NB4 (cell line): Measurements from ENCODE around the gene PDE8A.

Source experiments
- MAX ChIP-seq: IDR thresholded peaks from 2 replicates; pipeline ENCODE4 v1.6.1; 2011; ENCODE audit warnings: low read depth, low read length
- MYC ChIP-seq: IDR thresholded peaks from 2 replicates; pipeline ENCODE4 v1.6.1; 2011; ENCODE audit warnings: low read depth, low read length
- TF ChIP-seq, protein P1 (sequence below): IDR thresholded peaks from one replicate; pipeline ENCODE4 v1.5.1; 2012; ENCODE audit warnings: low read depth, low read length

DNA sequence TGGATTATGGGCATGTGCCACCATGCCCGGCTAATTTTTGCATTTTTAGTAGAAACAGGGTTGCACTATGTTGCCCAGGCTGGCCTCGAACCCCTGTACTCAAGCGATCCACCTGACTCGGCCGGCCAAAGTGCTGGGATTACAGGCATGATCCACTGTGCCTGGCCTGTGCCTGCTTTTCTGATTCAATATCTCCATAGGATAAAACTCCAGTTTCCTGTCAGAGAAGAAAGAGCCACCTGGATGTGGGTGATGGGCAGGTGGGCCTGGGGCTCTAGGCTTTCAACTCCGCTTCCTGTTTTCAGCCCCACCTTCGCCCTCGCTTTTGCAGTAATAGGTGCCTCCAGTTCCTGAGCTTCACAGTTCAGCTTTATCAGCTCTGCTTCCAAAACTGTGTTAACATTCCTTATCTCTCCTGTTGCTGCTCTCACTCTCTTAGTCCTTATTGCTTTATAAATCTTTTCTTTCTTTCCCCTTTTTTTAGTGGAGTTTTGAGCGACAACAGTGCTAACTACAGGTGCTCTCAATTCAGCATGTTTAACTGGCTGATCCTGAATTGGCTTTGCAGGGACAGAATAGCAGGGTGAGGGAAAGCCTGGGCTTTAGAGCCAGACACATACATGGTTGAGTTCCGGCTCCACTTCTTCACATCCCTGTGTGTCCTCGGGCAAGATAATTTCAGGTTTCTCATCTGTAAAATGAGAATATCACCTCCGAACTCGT lies 21.1 kb upstream of the PDE8A start:
- TF ChIP-seq, protein P1, sequence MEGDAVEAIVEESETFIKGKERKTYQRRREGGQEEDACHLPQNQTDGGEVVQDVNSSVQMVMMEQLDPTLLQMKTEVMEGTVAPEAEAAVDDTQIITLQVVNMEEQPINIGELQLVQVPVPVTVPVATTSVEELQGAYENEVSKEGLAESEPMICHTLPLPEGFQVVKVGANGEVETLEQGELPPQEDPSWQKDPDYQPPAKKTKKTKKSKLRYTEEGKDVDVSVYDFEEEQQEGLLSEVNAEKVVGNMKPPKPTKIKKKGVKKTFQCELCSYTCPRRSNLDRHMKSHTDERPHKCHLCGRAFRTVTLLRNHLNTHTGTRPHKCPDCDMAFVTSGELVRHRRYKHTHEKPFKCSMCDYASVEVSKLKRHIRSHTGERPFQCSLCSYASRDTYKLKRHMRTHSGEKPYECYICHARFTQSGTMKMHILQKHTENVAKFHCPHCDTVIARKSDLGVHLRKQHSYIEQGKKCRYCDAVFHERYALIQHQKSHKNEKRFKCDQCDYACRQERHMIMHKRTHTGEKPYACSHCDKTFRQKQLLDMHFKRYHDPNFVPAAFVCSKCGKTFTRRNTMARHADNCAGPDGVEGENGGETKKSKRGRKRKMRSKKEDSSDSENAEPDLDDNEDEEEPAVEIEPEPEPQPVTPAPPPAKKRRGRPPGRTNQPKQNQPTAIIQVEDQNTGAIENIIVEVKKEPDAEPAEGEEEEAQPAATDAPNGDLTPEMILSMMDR: no peak
- TF ChIP-seq MAX (no peak), MYC (no peak)
